GM18868 (cell line): ENCODE results near the gene KCND1.
"Not testable (repeated sequence)": the region's sequence is repeated elsewhere in the genome, so short reads cannot be mapped to it uniquely, and the experiment has no call there.

Source experiments
- ATAC-seq: cut with Tn5 transposase; IDR thresholded peaks from one replicate; pipeline ENCODE4 v1.9.1; 2021; ENCODE audit warnings: mild to moderate bottlenecking, moderate library complexity; ENCODE audit not compliant: unreplicated experiment

KCND1 gene

GRCh38 chrX:48971249-48972219 is at the start of gene KCND1:
TSS of gene KCND1 (minus strand) at chrX:48971844. CDS start at chrX:48970271, 1,573 bp downstream.
- no peak for ATAC-seq

DNA sequence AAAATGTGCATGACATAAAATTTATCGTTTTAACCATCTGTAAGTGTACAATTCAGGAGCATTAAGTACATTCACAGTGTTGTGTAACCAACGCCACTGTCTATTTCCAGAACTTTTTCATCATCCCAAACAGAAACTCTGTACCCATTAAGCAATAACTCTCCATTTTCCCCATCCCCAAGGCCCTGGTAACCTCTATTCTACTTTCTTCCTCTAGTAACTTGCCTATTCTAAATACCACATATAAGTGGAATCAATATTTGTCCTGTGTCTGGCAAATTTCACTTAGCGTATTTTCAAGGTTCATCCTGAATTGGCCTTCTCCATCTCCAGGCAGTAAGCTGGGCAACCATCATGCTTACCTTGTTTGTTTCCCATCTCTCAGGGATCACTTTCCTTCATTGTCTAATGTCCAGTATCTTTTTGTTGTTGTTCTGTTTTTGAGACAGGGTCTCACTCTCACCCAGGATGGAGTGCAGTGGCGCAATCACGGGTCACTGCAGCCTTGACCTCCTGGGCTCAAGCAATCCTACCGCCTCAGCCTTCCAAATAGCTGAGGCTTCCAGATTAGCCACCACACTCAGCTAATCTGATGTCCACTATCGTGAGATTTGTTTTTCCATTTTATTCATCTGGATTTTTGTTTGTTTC is 48.1 kb upstream of the KCND1 start:
- no peak for ATAC-seq

- ATAC-seq: no peak
Measured at GRCh38 chrX:49019050-49019449, 47.4 kb upstream of the KCND1 start.

DNA sequence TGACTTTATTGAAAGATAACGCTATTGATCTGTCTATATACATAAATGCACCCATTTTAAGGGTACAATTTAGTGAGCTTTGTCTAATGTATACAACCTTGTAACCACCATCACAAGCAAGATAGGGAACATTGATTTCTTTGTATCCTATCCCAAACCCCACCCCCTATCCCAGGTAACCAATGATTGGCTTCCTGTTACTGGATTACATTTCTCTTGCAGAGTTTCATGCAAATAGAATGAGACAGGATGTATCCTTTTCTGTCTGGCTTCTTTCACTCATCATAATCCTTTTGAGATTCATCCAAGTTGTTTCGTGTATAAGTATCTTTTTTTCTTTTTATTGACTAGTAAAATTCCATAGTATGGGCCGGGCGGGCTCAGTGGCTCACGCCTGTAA is 32.1 kb upstream of the KCND1 start:
- ATAC-seq: no peak

GRCh38 chrX:49002091-49002935 is 30.7 kb upstream of the KCND1 start, which contains the start of gene GRIPAP1:
TSS of gene GRIPAP1 (minus strand) at chrX:49002264. CDS start at chrX:49002229, 35 bp downstream.
- ATAC-seq: peak; percentile 86

- peak; percentile 30 for ATAC-seq
Measured at GRCh38 chrX:49001521-49002090, 30.0 kb upstream of the KCND1 start.

DNA sequence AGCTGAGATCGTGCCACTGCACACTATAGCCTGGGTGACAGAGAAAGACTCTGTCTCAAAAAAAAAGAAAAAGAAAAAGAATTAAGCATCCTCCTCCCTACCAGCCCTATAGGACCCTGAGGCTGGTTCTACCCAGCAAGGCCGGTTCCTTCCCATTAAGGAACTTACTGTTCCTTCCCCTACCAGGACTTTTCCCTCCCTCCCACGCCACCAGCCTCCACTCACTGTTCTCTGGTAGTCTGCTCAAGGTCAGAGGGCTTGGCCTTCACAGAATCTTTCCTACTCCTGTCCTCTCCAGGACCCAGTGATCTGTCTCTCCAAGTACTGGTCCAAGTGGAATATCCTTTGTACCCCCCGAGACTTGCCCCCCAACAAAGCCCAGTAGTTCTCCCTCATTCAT is 29.0 kb upstream of the KCND1 start:
- no peak for ATAC-seq

- no peak for ATAC-seq
Measured at GRCh38 chrX:48999030-48999429, 27.4 kb upstream of the KCND1 start.

DNA sequence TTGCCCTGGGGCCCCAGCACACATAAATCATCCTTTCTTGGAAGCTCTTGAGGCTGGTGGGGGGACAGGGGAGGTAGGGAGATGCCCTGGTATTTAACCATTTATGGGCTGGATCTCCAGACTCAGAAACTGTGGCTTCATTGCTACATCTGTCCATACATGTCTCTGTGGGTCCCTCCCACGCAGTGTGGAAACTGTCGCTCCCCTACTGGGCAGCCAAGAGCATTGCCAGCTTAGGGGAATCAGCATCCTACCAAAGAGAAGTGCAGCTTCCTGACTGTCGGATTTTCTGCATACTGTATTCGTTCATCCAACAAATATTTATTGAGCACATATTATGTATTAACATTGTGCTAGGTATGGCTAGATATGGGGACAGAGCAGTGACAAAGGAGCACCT is 26.7 kb upstream of the KCND1 start:
- ATAC-seq: no peak

DNA sequence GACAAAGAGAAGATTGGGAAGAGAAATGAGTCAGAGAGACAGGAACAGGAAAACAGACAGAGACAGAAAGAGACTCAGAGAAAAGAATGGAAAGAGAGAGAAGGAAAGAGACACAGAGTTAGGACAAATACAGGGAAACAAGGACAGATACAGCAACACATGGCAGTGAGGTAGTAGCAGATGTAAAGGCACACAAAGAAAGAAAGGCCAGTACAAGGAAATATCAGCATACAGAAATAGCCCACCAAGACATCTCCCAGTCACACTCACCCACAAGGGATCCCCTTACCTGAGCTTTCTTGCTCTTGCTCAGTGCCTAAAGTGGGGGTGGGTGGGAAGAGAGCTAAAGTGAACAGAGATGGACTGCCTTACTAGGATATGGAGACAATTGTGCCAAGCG is 26.2 kb upstream of the KCND1 start:
- no peak for ATAC-seq

- no peak for ATAC-seq
Measured at GRCh38 chrX:48997455-48997854, 25.8 kb upstream of the KCND1 start.

DNA sequence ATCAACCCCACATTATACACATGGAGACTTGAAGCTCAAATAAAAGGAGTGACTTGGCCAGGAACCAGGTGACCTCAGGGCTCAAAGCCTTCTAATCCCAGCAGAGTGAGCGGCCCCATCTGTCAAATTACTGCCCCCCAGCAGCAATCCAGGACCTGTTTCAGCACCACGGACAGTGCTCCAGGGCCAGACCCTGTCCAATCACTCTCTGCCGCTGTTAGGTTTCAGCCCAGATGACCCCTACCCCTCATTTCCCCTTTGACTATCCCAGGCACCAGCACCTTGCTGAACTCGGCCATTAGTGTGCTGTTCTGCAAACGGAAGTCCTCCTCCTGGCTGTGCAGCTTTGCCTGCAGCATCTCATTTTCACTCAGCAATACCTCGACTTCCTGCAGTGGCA is 25.3 kb upstream of the KCND1 start:
- ATAC-seq: no peak

GRCh38 chrX:48992341-48992740 is 20.7 kb upstream of the KCND1 start:
- ATAC-seq: no peak

DNA sequence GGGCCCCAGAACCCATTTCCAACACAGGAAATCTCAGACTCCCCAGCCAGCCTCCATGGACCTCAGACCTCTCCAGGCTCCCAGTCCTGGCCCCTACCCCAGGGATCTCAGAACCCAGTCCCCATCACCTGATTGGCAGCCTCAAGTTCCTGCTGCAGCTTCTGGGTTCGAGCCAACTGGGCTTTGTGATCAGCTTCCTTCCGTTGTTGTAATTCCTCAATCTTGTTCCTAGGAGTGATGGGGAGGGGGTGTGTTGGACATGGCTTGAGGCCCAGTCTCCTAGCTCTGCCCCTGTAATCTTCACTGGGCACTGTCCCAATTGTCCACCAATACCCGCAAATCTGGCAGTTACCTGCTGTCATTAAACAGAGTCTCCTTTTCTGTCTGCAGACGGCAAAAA is 17.8 kb upstream of the KCND1 start:
- ATAC-seq: no peak

DNA sequence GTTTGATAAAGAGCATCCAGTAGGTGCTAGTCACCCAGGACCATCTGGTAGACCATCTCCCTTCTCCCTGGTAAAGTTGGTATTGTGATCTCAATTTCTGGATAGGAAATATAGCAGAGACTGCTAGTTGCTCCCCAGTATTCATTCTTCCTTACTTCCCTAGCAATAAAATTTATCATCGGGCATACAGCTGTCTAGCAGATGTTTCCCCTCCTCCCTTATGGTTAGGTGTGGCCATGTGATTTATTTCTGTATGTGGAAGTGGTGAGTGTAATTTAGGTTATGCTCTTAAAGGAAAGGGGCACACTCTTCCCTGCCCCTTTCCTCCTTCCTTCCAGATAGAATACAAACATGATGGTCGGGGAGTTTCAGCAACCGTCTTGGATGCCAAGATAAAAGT is 12.3 kb upstream of the KCND1 start:
- ATAC-seq: no peak

- ATAC-seq: no peak
Measured at GRCh38 chrX:48983081-48983480, 11.4 kb upstream of the KCND1 start.

GRCh38 chrX:48981178-48981577 is 9.5 kb upstream of the KCND1 start:
- no peak for ATAC-seq

DNA sequence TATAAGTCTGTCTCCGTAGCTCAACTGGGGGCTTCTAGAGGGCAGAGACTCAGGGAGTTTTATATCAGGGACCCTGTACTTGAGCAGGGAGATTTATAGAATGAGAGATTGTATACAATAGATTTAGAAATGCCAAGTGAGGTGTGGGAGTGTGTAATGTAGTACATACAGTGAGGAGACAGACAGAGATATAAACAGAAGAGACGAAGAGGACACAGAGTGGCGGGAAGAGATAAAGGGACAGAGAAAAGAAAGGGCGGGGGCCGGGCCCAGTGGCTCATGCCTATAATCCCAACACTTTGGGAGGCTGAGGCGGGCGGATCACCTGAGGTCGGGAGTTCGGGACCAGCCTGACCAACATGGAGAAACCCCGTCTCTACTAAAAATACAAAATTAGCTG is 8.7 kb upstream of the KCND1 start:
- not testable (repeated sequence) for ATAC-seq

- ATAC-seq: no peak
Measured at GRCh38 chrX:48978226-48978625, 6.6 kb upstream of the KCND1 start.

DNA sequence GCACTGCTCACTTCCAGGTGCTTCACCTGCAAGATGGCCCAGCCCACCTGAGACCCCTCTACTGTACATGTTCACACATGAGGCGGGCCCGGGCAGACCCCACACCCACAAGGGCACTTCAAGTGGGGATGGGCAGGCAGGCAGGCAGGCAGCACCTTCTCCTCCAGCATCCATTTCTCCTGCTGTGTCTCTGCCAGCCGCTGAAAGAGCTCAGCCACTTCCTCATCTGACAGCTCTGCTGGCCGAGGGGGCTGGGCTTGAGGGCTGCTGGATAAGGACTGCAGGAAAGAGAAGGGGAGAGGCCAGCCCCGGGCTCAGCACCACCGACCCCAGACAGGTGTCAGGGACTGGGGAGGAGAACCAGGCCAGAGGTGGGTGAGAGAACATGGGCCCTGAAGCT is 4.4 kb upstream of the KCND1 start:
- no peak for ATAC-seq

GRCh38 chrX:48975541-48975940 is 3.9 kb upstream of the KCND1 start:
- no peak for ATAC-seq
